Measurements from ENCODE around the gene GPR75. TPM values are rescaled to one million over a fixed set of nuclear protein-coding genes. Genes with fewer than 3 reads are reported as not detected.

Gene GPR75
- 6.6 and 11.4 TPM in 2 replicates for total RNA-seq (2014; rRNA removed; shearing (Covaris generic); ENCODE audit: low replicate concordance)

- Histone ChIP-seq H3K4me2 (ENCODE audit: low read depth, low read length, poor library complexity, severe bottlenecking) (no peak within 1 kb of the TSS), H3K36me3 (ENCODE audit: insufficient read depth, low read length) (peaks cover 32% of the 10 kb centered on the region; the same call in 1 of the 2 replicates), H3K27ac (ENCODE audit: low read length) (no peak within 1 kb of the TSS), H3K9me2 (replicated peaks; ENCODE audit: insufficient read depth, low read length) (no peaks in the 10 kb centered on the region), H3K27me3 (ENCODE audit: low read length) (no peaks in the 10 kb centered on the region), H3K9me3 (ENCODE audit: low read length) (no peaks in the 10 kb centered on the region), H3K4me3 (ENCODE audit: low read length) (no peak within 1 kb of the TSS), H3K9ac (ENCODE audit: low read length) (no peak within 1 kb of the TSS), H3K79me2 (ENCODE audit: low read length) (peaks cover 41% of the 10 kb centered on the region), H3K4me1 (ENCODE audit: low read length) (no peaks in the 10 kb centered on the region), H2AFZ (ENCODE audit: low read length) (no peak within 1 kb of the TSS), H4K20me1 (ENCODE audit: insufficient read depth, low read depth, low read length) (no peaks in the 10 kb centered on the region)
- DNase-seq, result no peak
Observed at GRCh38 chr2:53859206-53860181, at the start of gene GPR75. TSS of gene GPR75 (minus strand) at chr2:53859967. CDS start at chr2:53854756, 5,211 bp downstream.

GRCh38 chr2:53907582-53907981, 47.8 kb upstream of the GPR75 start:
- no peaks in the 10 kb centered on the region for H3K4me1 ChIP-seq (ENCODE audit: low read length)
- H3K9ac ChIP-seq (ENCODE audit: low read length), result no peak overlapping the region
- H2AFZ ChIP-seq (ENCODE audit: low read length), result no peak overlapping the region
- no peaks in the 10 kb centered on the region for H3K27me3 ChIP-seq (ENCODE audit: low read length)
- H3K9me2 ChIP-seq (replicated peaks; ENCODE audit: insufficient read depth, low read length), result no peaks in the 10 kb centered on the region
- no peak overlapping the region for H3K27ac ChIP-seq (ENCODE audit: low read length)
- H3K36me3 ChIP-seq (ENCODE audit: insufficient read depth, low read length), result peaks cover 59% of the 10 kb centered on the region; the same call in 1 of the 2 replicates
- no peaks in the 10 kb centered on the region for H3K9me3 ChIP-seq (ENCODE audit: low read length)
- no peak overlapping the region for H3K4me2 ChIP-seq (ENCODE audit: low read depth, low read length, poor library complexity, severe bottlenecking)
- no peak for DNase-seq
- no peak overlapping the region for H3K4me3 ChIP-seq (ENCODE audit: low read length)
- no peaks in the 10 kb centered on the region for H4K20me1 ChIP-seq (ENCODE audit: insufficient read depth, low read depth, low read length)
- H3K79me2 ChIP-seq (ENCODE audit: low read length), result peaks cover 25% of the 10 kb centered on the region

- no peak overlapping the region for H3K4me2 ChIP-seq (ENCODE audit: low read depth, low read length, poor library complexity, severe bottlenecking)
- no peaks in the 10 kb centered on the region for H3K27me3 ChIP-seq (ENCODE audit: low read length)
- no peaks in the 10 kb centered on the region for H3K4me1 ChIP-seq (ENCODE audit: low read length)
- no peak for DNase-seq
- no peak overlapping the region for H3K9ac ChIP-seq (ENCODE audit: low read length)
- H3K4me3 ChIP-seq (ENCODE audit: low read length), result no peak overlapping the region
- peaks cover 78% of the 10 kb centered on the region; the same call in 1 of the 2 replicates for H3K36me3 ChIP-seq (ENCODE audit: insufficient read depth, low read length)
- H4K20me1 ChIP-seq (ENCODE audit: insufficient read depth, low read depth, low read length), result no peaks in the 10 kb centered on the region
- H3K9me2 ChIP-seq (replicated peaks; ENCODE audit: insufficient read depth, low read length), result no peaks in the 10 kb centered on the region
- no peaks in the 10 kb centered on the region for H3K9me3 ChIP-seq (ENCODE audit: low read length)
- peaks cover 8% of the 10 kb centered on the region for H3K79me2 ChIP-seq (ENCODE audit: low read length)
- no peak overlapping the region for H3K27ac ChIP-seq (ENCODE audit: low read length)
- H2AFZ ChIP-seq (ENCODE audit: low read length), result no peak overlapping the region
Observed at GRCh38 chr2:53905396-53905795, 45.6 kb upstream of the GPR75 start.

GRCh38 chr2:53903011-53903410, 43.2 kb upstream of the GPR75 start:
- Histone ChIP-seq H3K4me1 (ENCODE audit: low read length) (no peaks in the 10 kb centered on the region), H4K20me1 (ENCODE audit: insufficient read depth, low read depth, low read length) (no peaks in the 10 kb centered on the region), H3K27ac (ENCODE audit: low read length) (no peak overlapping the region), H3K79me2 (ENCODE audit: low read length) (peaks cover 7% of the 10 kb centered on the region; the same call in 1 of the 2 replicates), H3K9me3 (ENCODE audit: low read length) (no peaks in the 10 kb centered on the region), H3K4me3 (ENCODE audit: low read length) (no peak overlapping the region), H2AFZ (ENCODE audit: low read length) (no peak overlapping the region), H3K9me2 (replicated peaks; ENCODE audit: insufficient read depth, low read length) (no peaks in the 10 kb centered on the region), H3K36me3 (ENCODE audit: insufficient read depth, low read length) (peaks cover 77% of the 10 kb centered on the region; the same call in 1 of the 2 replicates), H3K27me3 (ENCODE audit: low read length) (no peaks in the 10 kb centered on the region), H3K4me2 (ENCODE audit: low read depth, low read length, poor library complexity, severe bottlenecking) (no peak overlapping the region), H3K9ac (ENCODE audit: low read length) (no peak overlapping the region)
- no peak for DNase-seq

GRCh38 chr2:53901192-53901591, 41.4 kb upstream of the GPR75 start:
- Histone ChIP-seq H3K4me2 (ENCODE audit: low read depth, low read length, poor library complexity, severe bottlenecking) (no peak overlapping the region), H3K27me3 (ENCODE audit: low read length) (no peaks in the 10 kb centered on the region), H3K9me3 (ENCODE audit: low read length) (no peaks in the 10 kb centered on the region), H3K9me2 (replicated peaks; ENCODE audit: insufficient read depth, low read length) (no peaks in the 10 kb centered on the region), H4K20me1 (ENCODE audit: insufficient read depth, low read depth, low read length) (no peaks in the 10 kb centered on the region), H3K9ac (ENCODE audit: low read length) (no peak overlapping the region), H3K36me3 (ENCODE audit: insufficient read depth, low read length) (peaks cover 73% of the 10 kb centered on the region), H2AFZ (ENCODE audit: low read length) (no peak overlapping the region), H3K4me3 (ENCODE audit: low read length) (no peak overlapping the region), H3K4me1 (ENCODE audit: low read length) (no peaks in the 10 kb centered on the region), H3K27ac (ENCODE audit: low read length) (no peak overlapping the region), H3K79me2 (ENCODE audit: low read length) (peaks cover 11% of the 10 kb centered on the region; the same call in 1 of the 2 replicates)
- no peak for DNase-seq

- no peak overlapping the region for H3K4me2 ChIP-seq (ENCODE audit: low read depth, low read length, poor library complexity, severe bottlenecking)
- H3K4me3 ChIP-seq (ENCODE audit: low read length), result no peak overlapping the region
- H3K9ac ChIP-seq (ENCODE audit: low read length), result no peak overlapping the region
- no peaks in the 10 kb centered on the region for H3K4me1 ChIP-seq (ENCODE audit: low read length)
- no peaks in the 10 kb centered on the region for H3K27me3 ChIP-seq (ENCODE audit: low read length)
- H3K36me3 ChIP-seq (ENCODE audit: insufficient read depth, low read length), result peaks cover 82% of the 10 kb centered on the region
- no peak overlapping the region for H3K27ac ChIP-seq (ENCODE audit: low read length)
- no peaks in the 10 kb centered on the region for H3K9me3 ChIP-seq (ENCODE audit: low read length)
- no peak overlapping the region for H2AFZ ChIP-seq (ENCODE audit: low read length)
- no peaks in the 10 kb centered on the region for H4K20me1 ChIP-seq (ENCODE audit: insufficient read depth, low read depth, low read length)
- H3K79me2 ChIP-seq (ENCODE audit: low read length), result peaks cover 12% of the 10 kb centered on the region; the same call in 1 of the 2 replicates
- H3K9me2 ChIP-seq (replicated peaks; ENCODE audit: insufficient read depth, low read length), result no peaks in the 10 kb centered on the region
- no peak for DNase-seq
Observed at GRCh38 chr2:53896864-53897263, 37.1 kb upstream of the GPR75 start.

- no peak overlapping the region for H3K27ac ChIP-seq (ENCODE audit: low read length)
- H3K4me1 ChIP-seq (ENCODE audit: low read length), result no peaks in the 10 kb centered on the region
- peaks cover 31% of the 10 kb centered on the region for H3K79me2 ChIP-seq (ENCODE audit: low read length)
- no peak overlapping the region for H3K4me3 ChIP-seq (ENCODE audit: low read length)
- DNase-seq, result no peak
- no peaks in the 10 kb centered on the region for H4K20me1 ChIP-seq (ENCODE audit: insufficient read depth, low read depth, low read length)
- H3K9me2 ChIP-seq (replicated peaks; ENCODE audit: insufficient read depth, low read length), result no peaks in the 10 kb centered on the region
- no peak overlapping the region for H3K4me2 ChIP-seq (ENCODE audit: low read depth, low read length, poor library complexity, severe bottlenecking)
- H2AFZ ChIP-seq (ENCODE audit: low read length), result no peak overlapping the region
- no peaks in the 10 kb centered on the region for H3K27me3 ChIP-seq (ENCODE audit: low read length)
- no peaks in the 10 kb centered on the region for H3K9me3 ChIP-seq (ENCODE audit: low read length)
- H3K9ac ChIP-seq (ENCODE audit: low read length), result no peak overlapping the region
- H3K36me3 ChIP-seq (ENCODE audit: insufficient read depth, low read length), result peaks cover 87% of the 10 kb centered on the region
Observed at GRCh38 chr2:53886406-53887280, 26.9 kb upstream of the GPR75 start.

- Histone ChIP-seq H3K9me3 (ENCODE audit: low read length) (no peaks in the 10 kb centered on the region), H3K4me1 (ENCODE audit: low read length) (no peaks in the 10 kb centered on the region), H3K27ac (ENCODE audit: low read length) (no peak overlapping the region), H3K9me2 (replicated peaks; ENCODE audit: insufficient read depth, low read length) (no peaks in the 10 kb centered on the region), H3K27me3 (ENCODE audit: low read length) (no peaks in the 10 kb centered on the region), H3K9ac (ENCODE audit: low read length) (no peak overlapping the region), H4K20me1 (ENCODE audit: insufficient read depth, low read depth, low read length) (no peaks in the 10 kb centered on the region), H3K4me2 (ENCODE audit: low read depth, low read length, poor library complexity, severe bottlenecking) (no peak overlapping the region), H2AFZ (ENCODE audit: low read length) (no peak overlapping the region), H3K36me3 (ENCODE audit: insufficient read depth, low read length) (peaks cover 82% of the 10 kb centered on the region), H3K79me2 (ENCODE audit: low read length) (peaks cover 44% of the 10 kb centered on the region), H3K4me3 (ENCODE audit: low read length) (no peak overlapping the region)
- no peak for DNase-seq
Observed at GRCh38 chr2:53884883-53885282, 25.1 kb upstream of the GPR75 start.
